ENCODE results near the gene CD300A. TPM values are rescaled to one million over a fixed set of nuclear protein-coding genes. Genes with fewer than 3 reads are reported as not detected.

Gene CD300A
- total RNA-seq, 1 donor from 2014 or later: not detected

- DNase-seq (ENCODE audit: extremely low spot score, unreplicated experiment): peak; percentile 54
- no peak overlapping the region for H3K27ac Mint-ChIP-seq (ENCODE audit: unreplicated experiment)
- no peak for TF ChIP-seq CTCF (IDR thresholded peaks at IDR 0.05)
Measured at GRCh38 chr17:74532115-74532514, 65.7 kb downstream of the CD300A start.

More at GRCh38 chr17:74532115-74532514, 65.7 kb downstream of the CD300A start:
- H3K4me3 Mint-ChIP-seq (ENCODE audit: unreplicated experiment): no peak overlapping the region
- H3K9me3 Mint-ChIP-seq (ENCODE audit: unreplicated experiment): no peaks in the 10 kb centered on the region
- no peaks in the 10 kb centered on the region for H3K36me3 Mint-ChIP-seq (ENCODE audit: unreplicated experiment)
- no peaks in the 10 kb centered on the region for H3K4me1 Mint-ChIP-seq (ENCODE audit: unreplicated experiment)
- peaks cover 5% of the 10 kb centered on the region for H3K27me3 Mint-ChIP-seq (ENCODE audit: unreplicated experiment)

Other genes starting within 250 kb of the CD300A start
- gene DNAI2, start 192.4 kb upstream of the CD300A start, total RNA-seq: not detected in 2 replicates
- not detected in 2 replicates for gene KIF19, start 140.4 kb upstream of the CD300A start, total RNA-seq
- gene BTBD17, start 104.8 kb upstream of the CD300A start, total RNA-seq: not detected in 2 replicates
- not detected in 2 replicates for gene GPR142, start 99.1 kb upstream of the CD300A start, total RNA-seq
- gene GPRC5C, start 34.5 kb upstream of the CD300A start, total RNA-seq: 44.4 and 56.4 TPM in 2 replicates
- not detected in 2 replicates for gene CD300LB, start 64.8 kb downstream of the CD300A start, total RNA-seq
- gene CD300C, start 79.5 kb downstream of the CD300A start, total RNA-seq: not detected in 2 replicates
- not detected in 2 replicates for gene CD300H, start 100.9 kb downstream of the CD300A start, total RNA-seq
- gene CD300LD, start 125.6 kb downstream of the CD300A start, total RNA-seq: not detected in 2 replicates
- gene CD300E, start 157.1 kb downstream of the CD300A start, total RNA-seq: not detected in 2 replicates
- not detected in 2 replicates for gene CD300LF, start 246.3 kb downstream of the CD300A start, total RNA-seq

Data from osteocyte (in vitro differentiated cells).